GM12872 (cell line): ENCODE results near the gene SLC17A3.

ENCODE experiments used
- TF ChIP-seq, protein P1 (sequence below): IDR thresholded peaks from 3 replicates; pipeline ENCODE4 v1.5.1; 2011; ENCODE audit warnings: low read depth, mild to moderate bottlenecking, low read length, moderate library complexity; ENCODE audit not compliant: insufficient read depth

Gene SLC17A3

DNA sequence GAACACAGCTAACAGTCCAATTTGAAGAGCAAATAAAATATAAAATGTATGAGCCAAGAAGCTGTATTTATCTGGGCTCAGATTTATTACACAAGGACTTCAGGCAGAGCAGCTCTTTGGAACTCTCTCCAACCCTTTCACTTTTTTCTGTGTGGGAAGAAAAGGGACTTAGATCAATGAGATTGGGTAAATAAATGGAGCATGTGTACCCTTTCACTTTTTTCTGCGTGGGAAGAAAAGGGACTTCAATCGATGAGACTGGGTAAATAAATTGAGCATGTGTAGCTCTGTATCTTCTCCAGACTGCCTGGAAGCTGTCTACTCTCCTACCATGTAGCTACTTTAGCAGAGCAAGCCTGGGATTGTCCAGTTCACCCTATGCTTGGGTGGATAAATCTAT is 10.7 kb downstream of the SLC17A3 start:
- TF ChIP-seq, protein P1, sequence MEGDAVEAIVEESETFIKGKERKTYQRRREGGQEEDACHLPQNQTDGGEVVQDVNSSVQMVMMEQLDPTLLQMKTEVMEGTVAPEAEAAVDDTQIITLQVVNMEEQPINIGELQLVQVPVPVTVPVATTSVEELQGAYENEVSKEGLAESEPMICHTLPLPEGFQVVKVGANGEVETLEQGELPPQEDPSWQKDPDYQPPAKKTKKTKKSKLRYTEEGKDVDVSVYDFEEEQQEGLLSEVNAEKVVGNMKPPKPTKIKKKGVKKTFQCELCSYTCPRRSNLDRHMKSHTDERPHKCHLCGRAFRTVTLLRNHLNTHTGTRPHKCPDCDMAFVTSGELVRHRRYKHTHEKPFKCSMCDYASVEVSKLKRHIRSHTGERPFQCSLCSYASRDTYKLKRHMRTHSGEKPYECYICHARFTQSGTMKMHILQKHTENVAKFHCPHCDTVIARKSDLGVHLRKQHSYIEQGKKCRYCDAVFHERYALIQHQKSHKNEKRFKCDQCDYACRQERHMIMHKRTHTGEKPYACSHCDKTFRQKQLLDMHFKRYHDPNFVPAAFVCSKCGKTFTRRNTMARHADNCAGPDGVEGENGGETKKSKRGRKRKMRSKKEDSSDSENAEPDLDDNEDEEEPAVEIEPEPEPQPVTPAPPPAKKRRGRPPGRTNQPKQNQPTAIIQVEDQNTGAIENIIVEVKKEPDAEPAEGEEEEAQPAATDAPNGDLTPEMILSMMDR = no peak

- TF ChIP-seq, protein P1 = no peak
Measured at GRCh38 chr6:25862199-25862598, 11.8 kb downstream of the SLC17A3 start.

DNA sequence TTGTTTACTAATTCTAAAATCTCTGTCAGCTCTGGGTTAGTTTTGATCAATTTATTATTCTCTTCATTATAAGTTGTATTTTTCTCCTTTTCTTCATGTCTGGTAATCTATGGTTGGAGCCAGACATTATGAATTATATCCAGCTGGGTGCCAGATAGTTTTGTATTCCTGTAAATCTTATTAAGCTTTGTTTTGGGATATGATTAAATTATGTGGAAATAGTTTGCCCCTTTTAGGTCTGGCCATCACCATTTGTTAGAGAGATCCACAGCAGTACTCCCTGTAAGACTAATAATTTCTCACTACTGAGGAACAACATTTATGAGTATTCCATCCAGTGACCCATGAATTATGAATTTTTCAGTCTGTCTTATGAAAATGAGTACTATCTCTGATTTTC is 21.3 kb downstream of the SLC17A3 start:
- TF ChIP-seq, protein P1 = no peak

DNA sequence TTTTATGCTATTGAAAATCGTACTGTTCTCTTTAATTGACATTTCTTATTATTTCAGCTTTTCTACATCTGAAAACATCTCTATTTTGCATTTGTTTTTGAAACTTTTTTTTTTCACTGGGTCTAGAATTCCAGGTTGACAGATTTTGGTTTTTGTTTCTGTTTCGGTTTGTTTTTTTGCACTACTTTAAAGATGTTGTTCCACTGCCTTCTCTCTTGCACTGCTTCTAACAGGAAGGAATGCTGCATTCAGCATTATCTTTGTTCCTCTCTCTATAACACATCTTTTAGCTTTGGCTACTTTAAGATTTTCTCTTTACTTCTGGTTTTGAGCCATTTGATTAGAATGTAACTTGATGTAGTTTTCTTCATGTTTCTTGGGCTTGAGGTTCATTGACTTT is 22.1 kb downstream of the SLC17A3 start:
- TF ChIP-seq, protein P1 = no peak

DNA sequence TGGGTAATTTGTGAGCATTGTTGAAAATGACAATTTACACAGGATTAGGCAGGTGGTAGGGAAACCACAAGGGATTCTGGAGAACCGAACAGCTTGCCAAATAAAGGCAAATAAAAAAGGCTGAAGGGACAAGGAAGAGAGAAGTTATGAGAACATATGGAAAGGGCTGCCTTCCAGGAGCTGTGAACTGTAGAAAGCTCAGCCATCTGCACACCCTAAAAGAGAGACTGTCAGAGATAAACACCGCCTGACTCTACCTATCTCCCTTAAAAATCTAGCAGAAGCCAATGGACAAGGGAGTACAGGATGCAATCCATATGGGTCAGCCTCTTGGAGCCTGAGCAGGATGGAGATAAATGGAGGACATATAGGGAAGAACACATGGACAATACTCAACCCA is 29.5 kb downstream of the SLC17A3 start:
- TF ChIP-seq, protein P1 = no peak

- TF ChIP-seq, protein P1 = no peak
Measured at GRCh38 chr6:25842526-25842925, 31.5 kb downstream of the SLC17A3 start.

DNA sequence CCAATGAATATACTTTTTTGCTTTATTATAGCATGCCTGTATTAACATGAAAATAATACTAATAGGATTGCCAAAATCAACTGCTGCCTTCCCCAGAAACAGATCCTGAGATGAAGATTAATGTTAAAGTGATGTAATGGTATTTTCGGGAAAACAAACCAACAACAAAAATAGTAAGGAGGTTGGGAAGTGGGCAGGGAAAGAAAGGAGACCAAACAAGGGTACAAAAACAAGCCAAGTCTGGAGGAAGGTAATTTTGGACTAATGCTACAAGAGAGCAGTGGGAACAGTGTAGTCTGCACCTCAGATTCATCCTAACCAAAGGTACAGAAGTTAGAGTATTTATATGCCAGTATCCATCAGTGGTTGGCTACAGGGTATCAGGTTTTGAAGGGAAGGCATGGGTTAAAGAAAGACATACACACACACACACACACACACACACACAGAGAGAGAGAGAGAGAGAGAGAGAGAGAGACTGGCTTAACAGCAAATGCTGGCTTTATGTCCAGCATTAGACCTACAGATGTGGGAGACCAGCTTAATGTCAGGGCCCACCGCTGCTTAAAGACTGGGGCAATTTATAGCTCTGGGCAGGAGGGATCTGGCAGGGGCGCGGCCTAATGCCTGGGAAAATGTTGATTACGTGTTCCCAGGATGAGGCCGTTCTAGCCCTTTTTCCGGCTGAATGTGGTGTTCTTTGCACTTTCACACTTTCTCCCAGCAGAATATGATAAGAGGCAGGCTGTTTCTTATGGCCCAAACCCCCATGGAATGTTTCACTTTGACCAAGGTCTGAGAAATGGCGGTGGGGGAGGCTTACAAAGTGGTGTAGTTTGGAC is 38.4 kb downstream of the SLC17A3 start:
- TF ChIP-seq, protein P1 = no peak
